M059J (cell line): ENCODE measurements around the gene CST5. TPM values are rescaled to one million over a fixed set of nuclear protein-coding genes. Genes with fewer than 3 reads are reported as not detected.

Experiments used
- DNase-seq: peaks from one replicate; pipeline ENCODE4 v3.0.0-alpha.2; 2012; ENCODE audit warnings: low read depth
- total RNA-seq: library from RNA; depleted of rRNA; stranded (reverse); fragments of >200 nt; shearing (Covaris generic); gene quantifications from 2 replicates; pipeline ENCODE4 v1.2.3, GENCODE V29; 2014; rRNA removed

Gene CST5
- total RNA-seq, 1 experiment from 2014 or later: not detected

DNA sequence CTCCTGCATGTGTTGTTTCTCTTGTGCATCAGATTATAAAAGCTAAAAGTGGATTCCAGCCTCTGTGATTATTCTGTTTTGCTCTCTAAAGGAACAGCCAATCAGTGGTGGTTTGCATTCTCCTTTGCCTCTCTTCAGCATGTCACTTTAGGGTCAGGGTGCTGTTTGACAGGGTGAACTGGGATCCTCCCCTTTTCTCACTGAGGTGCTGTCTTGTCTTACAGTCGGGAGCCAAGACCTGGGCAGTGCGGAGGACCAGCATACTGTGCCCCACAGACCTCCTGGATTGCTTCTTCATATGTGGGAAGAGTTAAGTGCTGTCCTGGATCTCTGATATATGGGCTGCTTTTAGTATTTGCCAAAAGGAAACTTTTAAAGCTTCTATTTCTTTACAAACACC is 37.9 kb downstream of the CST5 start:
- no peak for DNase-seq

DNA sequence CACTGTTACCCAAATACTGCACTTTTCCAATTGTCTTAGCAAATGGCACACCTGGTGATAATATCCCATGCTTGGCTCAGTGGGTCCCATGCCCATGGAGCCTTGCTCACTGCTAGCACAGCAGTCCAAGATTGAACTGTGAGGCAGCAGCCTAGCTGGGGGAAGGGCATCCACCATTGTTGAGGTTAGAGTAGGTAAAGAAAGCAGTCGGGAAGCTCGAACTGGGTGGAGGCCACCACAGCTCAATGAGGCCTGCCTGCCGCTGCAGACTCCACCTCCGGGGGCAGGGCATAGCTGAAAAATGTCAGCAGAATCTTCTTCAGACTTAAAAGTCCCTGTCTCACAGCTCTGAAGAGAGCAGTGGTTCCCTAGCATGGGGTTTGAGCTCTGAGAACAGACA is 43.8 kb downstream of the CST5 start:
- no peak for DNase-seq

GRCh38 chr20:23832775-23833513 is 46.6 kb downstream of the CST5 start:
- DNase-seq: no peak

DNA sequence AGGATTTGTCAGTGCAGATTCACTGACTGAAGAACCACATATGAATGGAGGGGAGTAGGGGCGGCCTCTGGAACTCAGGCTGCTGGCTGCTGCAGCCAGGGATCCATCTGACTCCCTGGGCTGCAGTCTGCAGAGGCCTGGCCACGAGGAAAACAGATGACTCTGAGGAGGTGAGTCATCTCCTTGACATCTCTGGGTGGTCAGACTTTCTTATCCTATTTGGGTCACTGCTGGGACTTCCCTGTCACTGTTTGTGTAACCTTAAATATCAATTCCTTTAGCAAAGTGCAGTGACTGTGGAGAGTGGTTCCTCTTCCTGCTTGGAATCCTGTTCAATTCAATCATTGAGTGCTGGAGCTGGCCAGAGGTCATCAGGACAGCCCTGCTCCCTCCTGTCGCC is 47.6 kb downstream of the CST5 start:
- peak; percentile 77 for DNase-seq

GRCh38 chr20:23826541-23827021 is 53.0 kb downstream of the CST5 start, which contains the start of gene CST2:
TSS of gene CST2 (minus strand) at chr20:23826729. CDS start at chr20:23826660, 69 bp downstream.
- peak; percentile 70 for DNase-seq

Other genes with a start within 250 kb of the CST5 start
- gene CST3, start 241.8 kb downstream of the CST5 start, total RNA-seq: 330 and 411 TPM in 2 replicates
- gene CST4, start 190.7 kb downstream of the CST5 start, total RNA-seq: 1.1 TPM in 1 of 2 replicates, not detected in the other
- 2.6 and 5.0 TPM in 2 replicates for gene CST1, start 128.8 kb downstream of the CST5 start, total RNA-seq
- not detected in 2 replicates for gene CST2, start 53.0 kb downstream of the CST5 start, total RNA-seq
- not detected in 2 replicates for gene GGTLC1, start 109.0 kb upstream of the CST5 start, total RNA-seq